CD4-positive, alpha-beta memory T cell (primary cell): ENCODE measurements around the gene TCF4. TPM values are rescaled to one million over a fixed set of nuclear protein-coding genes. Genes with fewer than 3 reads are reported as not detected.

Experiments
- CTCF ChIA-PET: fragments of 350-600 bp; sonication (Branson Sonifier 250); formaldehyde crosslinking; loops from one replicate; lab custom pipeline; 2021; ENCODE audit warnings: inconsistent platforms; ENCODE audit not compliant: partially characterized antibody; lab: Charles Lee
- POLR2A ChIA-PET: fragments of 350-600 bp; sonication (Branson Sonifier 250); formaldehyde crosslinking; loops from one replicate; lab custom pipeline; 2021; ENCODE audit not compliant: partially characterized antibody; lab: Charles Lee
- DNase-seq, 5 donors: peaks; one replicate each; pipeline versions ENCODE4 v3.0.0 to v3.0.0-alpha.2; 2020 to 2022; ENCODE audit warnings: mixed read lengths in 1 of 5
- H3K27ac ChIP-seq: one replicate; pipeline ENCODE4 v1.7.0; 2013; ENCODE audit warnings: low read depth, low read length
- H3K27me3 ChIP-seq: 2 replicates; pipeline ENCODE4 v1.7.0; 2013; ENCODE audit warnings: mild to moderate bottlenecking, low read length, moderate library complexity; ENCODE audit not compliant: insufficient read depth
- H3K36me3 ChIP-seq: 2 replicates; pipeline ENCODE4 v1.7.0; 2013; ENCODE audit warnings: mild to moderate bottlenecking, low read length, moderate library complexity; ENCODE audit not compliant: insufficient read depth
- H3K4me1 ChIP-seq: 2 replicates; pipeline ENCODE4 v1.7.0; 2013; ENCODE audit warnings: mild to moderate bottlenecking, low read length, moderate library complexity; ENCODE audit not compliant: insufficient read depth
- H3K4me3 ChIP-seq, 2 donors: one replicate each; pipeline ENCODE4 v1.7.0; 2013; ENCODE audit warnings: low read length in 2 of 2, mild to moderate bottlenecking in 1 of 2
- H3K9me3 ChIP-seq, 2 donors: one replicate each; pipeline ENCODE4 v1.7.0; 2013; ENCODE audit warnings: low read length in 2 of 2, control low read depth in 1 of 2; ENCODE audit not compliant: control insufficient read depth in 1 of 2
- H3K27ac Mint-ChIP-seq, 7 donors: one replicate each; pipeline ENCODE4 v1.8.0; 2020 to 2021; ENCODE audit warnings: mixed read lengths in 7 of 7, mild to moderate bottlenecking in 6 of 7, inconsistent platforms in 3 of 7, moderate library complexity in 3 of 7
- H3K27me3 Mint-ChIP-seq, 2 donors: one replicate each; pipeline ENCODE4 v1.8.0; 2020 to 2021; ENCODE audit warnings: mixed read lengths in 2 of 2
- H3K36me3 Mint-ChIP-seq, 2 donors: one replicate each; pipeline ENCODE4 v1.8.0; 2020 to 2021; ENCODE audit warnings: mixed read lengths in 2 of 2, inconsistent platforms in 1 of 2, mild to moderate bottlenecking in 1 of 2
- H3K4me1 Mint-ChIP-seq, 4 donors: one replicate each; pipeline ENCODE4 v1.8.0; 2020 to 2021; ENCODE audit warnings: mixed read lengths in 4 of 4, mild to moderate bottlenecking in 1 of 4
- H3K4me3 Mint-ChIP-seq, 8 donors: one replicate each; pipeline ENCODE4 v1.8.0; 2020 to 2021; ENCODE audit warnings: mixed read lengths in 8 of 8, mild to moderate bottlenecking in 7 of 8, moderate library complexity in 6 of 8, inconsistent platforms in 3 of 8
- H3K9me3 Mint-ChIP-seq, 8 donors: one replicate each; pipeline ENCODE4 v1.8.0; 2020 to 2021; ENCODE audit warnings: mixed read lengths in 8 of 8, mild to moderate bottlenecking in 5 of 8, inconsistent platforms in 3 of 8, moderate library complexity in 1 of 8
- intact Hi-C: fragments of 100-400 bp; cut with micrococcal nuclease; formaldehyde crosslinking; loops from one replicate; pipeline ENCODE4 v1.15.1; 2023
- polyA plus RNA-seq, 2 donors: library from polyadenylated mRNA; unstranded; fragments of 300-500 nt; fragmentation: Illumina TruSeq; gene quantifications; one replicate each; pipeline ENCODE4 v1.2.3, GENCODE V29; 2021
- total RNA-seq, 2 experiments: library from RNA; stranded (reverse); gene quantifications; one replicate each; pipeline ENCODE4 v1.2.3, GENCODE V29; 2021

Gene TCF4
- total and polyA plus RNA-seq, 4 experiments from 2014 or later: 0.11 to 2.2 (median 0.76) TPM

DNA sequence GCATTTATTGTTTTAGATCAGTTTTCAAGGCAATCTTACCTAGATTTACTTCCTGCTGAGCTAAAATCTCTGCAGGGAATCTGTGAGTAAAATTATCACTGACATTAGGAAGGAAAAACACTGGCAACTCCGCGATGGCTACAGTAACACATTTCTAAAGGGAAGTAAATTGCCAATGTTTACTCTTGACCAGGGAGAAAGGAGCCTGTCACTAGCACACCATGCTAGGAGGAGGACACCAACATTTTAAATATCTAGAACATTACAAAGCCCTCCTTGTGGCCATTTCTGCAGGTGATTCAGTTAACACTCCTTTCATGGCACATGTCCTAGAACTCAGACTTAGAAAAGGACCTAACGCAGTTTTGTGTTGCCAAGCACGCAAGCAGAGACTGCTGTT is 58.4 kb downstream of the TCF4 start:
- ChIA-PET CTCF (no interaction called here), POLR2A (no interaction called here)
- no peak overlapping the region for H3K4me3 ChIP-seq
- Mint-ChIP-seq H3K4me1 (no peaks in the 10 kb centered on the region), H3K27me3 (peaks cover 1 to 2% of the 10 kb centered on the region in 2 donors), H3K36me3 (no peaks in the 10 kb centered on the region), H3K27ac (no peak overlapping the region), H3K4me3 (no peak overlapping the region), H3K9me3 (peaks cover 0 to 3% (median 0%) of the 10 kb centered on the region in 8 donors)
- no peak for DNase-seq
- no peak overlapping the region for H3K27ac ChIP-seq
- intact Hi-C loops: no loop called here
- H3K4me1 ChIP-seq: no peaks in the 10 kb centered on the region
- no peaks in the 10 kb centered on the region for H3K27me3 ChIP-seq
- no peaks in the 10 kb centered on the region for H3K9me3 ChIP-seq
- no peaks in the 10 kb centered on the region for H3K36me3 ChIP-seq

- no peak for DNase-seq
- H3K27ac ChIP-seq: no peak overlapping the region
- Mint-ChIP-seq H3K27me3 (no peaks in the 10 kb centered on the region), H3K27ac (no peak overlapping the region), H3K9me3 (peaks cover 0 to 3% (median 0%) of the 10 kb centered on the region in 8 donors), H3K4me1 (no peaks in the 10 kb centered on the region), H3K36me3 (no peaks in the 10 kb centered on the region), H3K4me3 (no peak overlapping the region)
- H3K4me1 ChIP-seq: no peaks in the 10 kb centered on the region
- no peak overlapping the region for H3K4me3 ChIP-seq
- H3K36me3 ChIP-seq: no peaks in the 10 kb centered on the region
- POLR2A ChIA-PET: no interaction called here
- intact Hi-C loops: no loop called here
- CTCF ChIA-PET: no interaction called here
- no peaks in the 10 kb centered on the region for H3K27me3 ChIP-seq
- no peaks in the 10 kb centered on the region for H3K9me3 ChIP-seq
Measured at GRCh38 chr18:55525845-55526244, 62.1 kb downstream of the TCF4 start.

DNA sequence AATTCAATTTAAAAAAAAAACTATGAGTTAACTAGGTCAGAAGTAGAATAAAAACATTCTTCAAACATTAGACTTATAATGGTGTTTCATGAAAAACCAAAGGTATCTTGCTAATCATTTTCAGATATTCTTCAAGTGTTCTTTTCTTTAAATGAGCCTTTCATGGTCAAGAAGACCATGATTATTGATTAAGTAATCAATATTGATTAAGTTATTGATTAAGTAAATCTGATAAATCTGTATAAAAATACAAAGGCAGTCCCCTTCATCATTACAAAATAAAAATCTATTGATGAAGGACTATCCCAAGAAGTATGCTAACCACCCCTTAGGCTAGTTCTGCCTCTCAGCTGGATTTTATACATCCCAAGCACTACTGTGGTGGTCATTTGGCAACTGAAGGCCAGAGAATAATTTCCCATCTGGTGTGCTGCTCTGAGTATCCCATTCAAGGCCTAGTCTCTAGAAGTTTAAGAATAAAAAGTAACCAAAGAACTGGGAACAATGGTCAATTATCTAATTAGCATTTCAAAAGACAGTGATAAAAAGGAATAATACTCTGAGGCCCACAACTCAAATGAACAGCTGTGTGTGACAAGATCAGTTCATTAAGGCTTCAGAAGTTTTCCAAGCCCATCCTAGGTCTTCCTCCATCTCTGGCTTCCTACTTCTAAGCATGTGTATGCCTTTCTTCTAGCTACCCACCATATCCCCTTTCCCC is 63.5 kb downstream of the TCF4 start:
- H3K4me3 Mint-ChIP-seq: no peak overlapping the region
- no peaks in the 10 kb centered on the region for H3K27me3 ChIP-seq
- H3K27ac Mint-ChIP-seq: no peak overlapping the region
- no peaks in the 10 kb centered on the region for H3K36me3 ChIP-seq
- DNase-seq: no peak
- H3K4me1 Mint-ChIP-seq: no peaks in the 10 kb centered on the region
- H3K27me3 Mint-ChIP-seq: no peaks in the 10 kb centered on the region
- no peak overlapping the region for H3K4me3 ChIP-seq
- POLR2A ChIA-PET: no interaction called here
- no peaks in the 10 kb centered on the region for H3K36me3 Mint-ChIP-seq
- CTCF ChIA-PET: no interaction called here
- H3K9me3 ChIP-seq: no peaks in the 10 kb centered on the region
- no peaks in the 10 kb centered on the region for H3K4me1 ChIP-seq
- H3K9me3 Mint-ChIP-seq: no peaks in the 10 kb centered on the region
- intact Hi-C loops: no loop called here
- no peak overlapping the region for H3K27ac ChIP-seq

DNA sequence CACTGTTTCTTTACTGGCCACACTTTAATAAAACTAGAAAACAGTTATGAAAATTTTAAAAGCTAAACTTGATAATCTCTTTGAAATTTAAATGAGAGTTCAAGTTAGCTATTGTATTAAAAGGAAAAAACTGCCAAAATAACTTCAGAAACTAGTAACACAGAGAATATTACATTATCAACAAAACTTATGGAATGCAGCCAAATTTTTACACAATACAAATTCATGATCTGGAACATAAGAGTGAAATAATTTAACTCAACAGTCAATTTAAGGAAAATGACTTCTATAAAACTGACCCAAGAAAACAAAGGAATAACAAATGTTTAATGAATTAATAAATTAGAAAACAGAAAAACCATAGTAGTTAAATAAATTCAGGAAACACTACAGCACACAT is 65.0 kb downstream of the TCF4 start:
- POLR2A ChIA-PET: no interaction called here
- CTCF ChIA-PET: no interaction called here
- intact Hi-C loops: no loop called here

DNA sequence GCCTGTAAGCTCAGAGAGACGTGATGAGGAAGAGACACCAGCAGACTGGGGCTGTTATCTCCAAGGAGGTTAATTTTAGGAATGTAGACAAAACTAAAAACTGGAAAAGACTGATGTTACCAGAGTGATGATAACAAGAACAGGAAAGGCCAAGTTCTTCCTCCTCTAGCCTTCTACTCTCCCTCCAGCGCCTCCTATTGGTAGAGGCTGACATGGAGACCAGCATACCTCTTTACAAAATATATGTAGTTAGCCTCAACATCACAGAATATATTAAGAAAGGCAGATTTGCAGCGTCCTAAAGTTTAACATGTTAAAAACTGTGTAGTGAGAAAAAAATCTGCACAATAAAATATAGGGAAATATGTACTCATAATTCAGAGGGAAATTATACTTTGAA is 66.0 kb downstream of the TCF4 start:
- no peaks in the 10 kb centered on the region for H3K9me3 Mint-ChIP-seq
- H3K4me3 ChIP-seq: no peak overlapping the region
- ChIA-PET CTCF (no interaction called here), POLR2A (no interaction called here)
- H3K4me3 Mint-ChIP-seq: no peak overlapping the region
- no peak overlapping the region for H3K27ac ChIP-seq
- intact Hi-C loops: no loop called here
- no peak overlapping the region for H3K27ac Mint-ChIP-seq
- no peaks in the 10 kb centered on the region for H3K27me3 Mint-ChIP-seq
- no peaks in the 10 kb centered on the region for H3K9me3 ChIP-seq
- no peak for DNase-seq
- H3K36me3 Mint-ChIP-seq: no peaks in the 10 kb centered on the region
- no peaks in the 10 kb centered on the region for H3K27me3 ChIP-seq
- H3K4me1 ChIP-seq: no peaks in the 10 kb centered on the region
- no peaks in the 10 kb centered on the region for H3K4me1 Mint-ChIP-seq
- no peaks in the 10 kb centered on the region for H3K36me3 ChIP-seq

More for the DNA sequence above, 65.0 kb downstream of the TCF4 start:
- Histone ChIP-seq H3K4me1 (no peaks in the 10 kb centered on the region), H3K27ac (no peak overlapping the region), H3K27me3 (no peaks in the 10 kb centered on the region), H3K4me3 (no peak overlapping the region), H3K9me3 (no peaks in the 10 kb centered on the region), H3K36me3 (no peaks in the 10 kb centered on the region)
- no peaks in the 10 kb centered on the region for H3K27me3 Mint-ChIP-seq
- no peaks in the 10 kb centered on the region for H3K4me1 Mint-ChIP-seq
- DNase-seq: no peak
- H3K27ac Mint-ChIP-seq: no peak overlapping the region
- H3K9me3 Mint-ChIP-seq: no peaks in the 10 kb centered on the region
- H3K36me3 Mint-ChIP-seq: no peaks in the 10 kb centered on the region
- no peak overlapping the region for H3K4me3 Mint-ChIP-seq

- H3K9me3 Mint-ChIP-seq: no peaks in the 10 kb centered on the region
- no peak overlapping the region for H3K27ac Mint-ChIP-seq
- CTCF ChIA-PET: interaction anchor here (1.2 kb wide), 1 partner anchor 101 kb away, joined by 3 read pairs; no protein-coding TSS in a partner anchor
Measured at GRCh38 chr18:55517055-55517454, 70.9 kb downstream of the TCF4 start.

GRCh38 chr18:55515941-55516710 is 71.9 kb downstream of the TCF4 start:
- no peaks in the 10 kb centered on the region for H3K9me3 Mint-ChIP-seq
- intact Hi-C loops: no loop called here
- no peaks in the 10 kb centered on the region for H3K27me3 ChIP-seq
- no peaks in the 10 kb centered on the region for H3K4me1 ChIP-seq
- POLR2A ChIA-PET: no interaction called here
- no peak for DNase-seq
- H3K4me3 ChIP-seq: no peak overlapping the region
- H3K9me3 ChIP-seq: no peaks in the 10 kb centered on the region
- no peaks in the 10 kb centered on the region for H3K4me1 Mint-ChIP-seq
- H3K27ac ChIP-seq: no peak overlapping the region
- no peaks in the 10 kb centered on the region for H3K36me3 Mint-ChIP-seq
- no peaks in the 10 kb centered on the region for H3K27me3 Mint-ChIP-seq
- no peaks in the 10 kb centered on the region for H3K36me3 ChIP-seq
- CTCF ChIA-PET: no interaction called here
- no peak overlapping the region for H3K27ac Mint-ChIP-seq
- no peak overlapping the region for H3K4me3 Mint-ChIP-seq

More at GRCh38 chr18:55517055-55517454, 70.9 kb downstream of the TCF4 start:
- no peaks in the 10 kb centered on the region for H3K4me1 Mint-ChIP-seq
- DNase-seq: no peak
- H3K4me3 Mint-ChIP-seq: no peak overlapping the region
- no peaks in the 10 kb centered on the region for H3K36me3 Mint-ChIP-seq
- POLR2A ChIA-PET: no interaction called here
- Histone ChIP-seq H3K27ac (no peak overlapping the region), H3K9me3 (no peaks in the 10 kb centered on the region), H3K4me1 (no peaks in the 10 kb centered on the region), H3K27me3 (no peaks in the 10 kb centered on the region), H3K36me3 (no peaks in the 10 kb centered on the region), H3K4me3 (no peak overlapping the region)
- intact Hi-C loops: no loop called here
- no peaks in the 10 kb centered on the region for H3K27me3 Mint-ChIP-seq
